ENCODE results near the gene METTL13. TPM values are rescaled to one million over a fixed set of nuclear protein-coding genes. Genes with fewer than 3 reads are reported as not detected.
A peak's percentile ranks its signal among the peaks of the same experiment; 100 is the strongest.

The METTL13 gene
- total RNA-seq, 4 donors from 2014 or later, result 14.1 to 30.4 (median 15.7) TPM

DNA sequence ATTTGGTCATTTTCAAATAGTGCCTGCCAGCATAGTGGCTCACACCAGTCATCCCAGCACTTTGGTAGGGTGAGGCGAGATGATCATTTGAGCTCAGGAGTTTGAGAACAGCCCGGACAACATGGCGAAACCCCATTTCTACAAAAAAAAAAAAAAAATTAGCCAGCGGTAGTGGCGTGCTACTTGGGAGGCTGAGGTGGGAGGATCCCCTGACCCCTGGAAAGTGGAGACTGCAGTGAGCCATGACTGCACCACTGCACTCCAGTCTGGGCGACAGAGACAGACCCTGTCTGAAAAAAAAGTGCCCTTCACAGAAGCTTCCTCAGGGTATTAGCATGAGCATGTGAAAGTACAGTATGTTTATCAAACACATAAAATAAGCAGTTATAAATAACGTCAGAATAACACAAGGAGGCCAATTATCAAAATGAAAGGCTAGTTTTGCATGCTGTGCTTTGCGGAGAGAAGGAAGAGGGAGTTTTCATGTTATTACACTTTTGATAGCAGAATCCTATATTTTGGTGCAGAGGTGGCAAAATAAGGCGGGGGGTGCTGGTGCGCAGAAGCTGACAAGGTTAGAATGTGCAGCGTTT is 781 bp upstream of the METTL13 start:
- Histone ChIP-seq H3K9me3 (no peaks in the 10 kb centered on the region), H3K27ac (peak overlapping the region; percentile 62 to 93 (median 92)), H3K27me3 (no peaks in the 10 kb centered on the region), H3K36me3 (peaks cover 0 to 22% of the 10 kb centered on the region in 2 donors), H3K4me3 (peak overlapping the region; percentile 40 to 80), H3K4me1 (peaks cover 0 to 48% (median 17%) of the 10 kb centered on the region in 3 donors)
- TF ChIP-seq POLR2AphosphoS5 (IDR thresholded peaks at IDR 0.05) (no peak), POLR2A (IDR thresholded peaks at IDR 0.05) (no peak), EP300 (IDR thresholded peaks at IDR 0.05) (no peak)
- TF ChIP-seq, protein P1, sequence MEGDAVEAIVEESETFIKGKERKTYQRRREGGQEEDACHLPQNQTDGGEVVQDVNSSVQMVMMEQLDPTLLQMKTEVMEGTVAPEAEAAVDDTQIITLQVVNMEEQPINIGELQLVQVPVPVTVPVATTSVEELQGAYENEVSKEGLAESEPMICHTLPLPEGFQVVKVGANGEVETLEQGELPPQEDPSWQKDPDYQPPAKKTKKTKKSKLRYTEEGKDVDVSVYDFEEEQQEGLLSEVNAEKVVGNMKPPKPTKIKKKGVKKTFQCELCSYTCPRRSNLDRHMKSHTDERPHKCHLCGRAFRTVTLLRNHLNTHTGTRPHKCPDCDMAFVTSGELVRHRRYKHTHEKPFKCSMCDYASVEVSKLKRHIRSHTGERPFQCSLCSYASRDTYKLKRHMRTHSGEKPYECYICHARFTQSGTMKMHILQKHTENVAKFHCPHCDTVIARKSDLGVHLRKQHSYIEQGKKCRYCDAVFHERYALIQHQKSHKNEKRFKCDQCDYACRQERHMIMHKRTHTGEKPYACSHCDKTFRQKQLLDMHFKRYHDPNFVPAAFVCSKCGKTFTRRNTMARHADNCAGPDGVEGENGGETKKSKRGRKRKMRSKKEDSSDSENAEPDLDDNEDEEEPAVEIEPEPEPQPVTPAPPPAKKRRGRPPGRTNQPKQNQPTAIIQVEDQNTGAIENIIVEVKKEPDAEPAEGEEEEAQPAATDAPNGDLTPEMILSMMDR (IDR thresholded peaks at IDR 0.05), result no peak
- WGBS, 2 donors (ENCODE audit: low coverage in 1 of 2), result 20 to 23% methylated on average over 8 to 9 of the region's 11 CpGs
- ATAC-seq, result no peak

DNA sequence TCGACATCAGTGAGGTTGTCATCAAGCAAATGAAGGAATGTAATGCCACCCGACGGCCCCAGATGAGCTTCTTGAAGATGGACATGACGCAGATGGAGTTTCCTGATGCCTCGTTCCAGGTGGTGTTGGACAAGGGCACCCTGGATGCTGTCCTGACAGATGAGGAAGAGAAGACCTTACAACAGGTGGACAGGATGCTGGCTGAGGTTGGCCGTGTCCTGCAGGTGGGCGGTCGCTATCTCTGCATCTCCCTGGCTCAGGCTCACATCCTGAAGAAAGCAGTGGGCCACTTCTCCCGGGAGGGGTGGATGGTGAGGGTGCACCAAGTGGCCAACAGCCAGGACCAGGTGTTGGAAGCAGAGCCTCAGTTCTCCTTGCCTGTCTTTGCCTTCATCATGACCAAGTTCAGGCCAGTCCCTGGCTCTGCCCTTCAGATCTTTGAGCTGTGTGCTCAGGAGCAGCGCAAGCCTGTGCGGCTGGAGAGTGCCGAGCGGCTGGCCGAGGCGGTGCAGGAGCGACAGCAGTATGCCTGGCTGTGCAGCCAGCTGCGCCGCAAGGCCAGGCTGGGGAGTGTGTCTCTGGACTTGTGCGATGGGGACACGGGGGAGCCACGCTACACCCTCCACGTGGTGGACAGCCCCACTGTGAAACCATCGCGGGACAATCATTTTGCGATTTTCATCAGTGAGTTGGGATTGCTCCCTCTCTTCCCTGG is 2.5 kb downstream of the METTL13 start:
- H3K4me1 ChIP-seq, result peaks cover 0 to 52% (median 20%) of the 10 kb centered on the region in 3 donors
- no peak overlapping the region for H3K4me3 ChIP-seq
- no peak overlapping the region for H3K27ac ChIP-seq
- no peak for ATAC-seq
- TF ChIP-seq POLR2AphosphoS5 (IDR thresholded peaks at IDR 0.05) (no peak), EP300 (IDR thresholded peaks at IDR 0.05) (no peak), POLR2A (IDR thresholded peaks at IDR 0.05) (no peak)
- TF ChIP-seq, protein P1 (IDR thresholded peaks at IDR 0.05), result no peak
- peaks cover 0 to 55% of the 10 kb centered on the region in 2 donors for H3K36me3 ChIP-seq
- 81 to 88% methylated on average over 4 to 8 of the region's 25 CpGs for WGBS, 2 donors (ENCODE audit: low coverage in 1 of 2)
- no peaks in the 10 kb centered on the region for H3K27me3 ChIP-seq
- H3K9me3 ChIP-seq, result no peaks in the 10 kb centered on the region

DNA sequence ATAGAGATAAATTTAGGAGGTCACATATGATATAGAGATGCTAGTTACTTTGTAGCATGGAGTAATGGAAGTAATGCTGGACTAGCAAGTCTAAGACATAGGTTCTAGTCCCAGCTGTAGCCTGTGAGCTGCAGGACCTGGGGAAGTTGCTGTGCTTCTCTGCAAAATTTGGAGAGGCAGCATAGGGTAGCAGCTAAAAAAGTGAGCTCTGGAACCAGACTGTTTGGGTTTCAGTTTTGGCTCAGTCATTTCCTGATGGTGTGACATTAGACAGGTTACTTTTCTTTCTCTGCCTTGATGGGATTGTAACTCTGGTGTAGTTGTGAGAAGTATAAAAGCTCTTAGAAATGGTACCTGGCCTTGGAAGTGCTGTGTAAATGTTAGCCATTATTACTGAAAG is 3.3 kb downstream of the METTL13 start:
- H3K27ac ChIP-seq, result no peak overlapping the region
- H3K36me3 ChIP-seq, result peaks cover 0 to 63% of the 10 kb centered on the region in 2 donors
- ATAC-seq, result no peak
- H3K4me3 ChIP-seq, result no peak overlapping the region
- no peaks in the 10 kb centered on the region for H3K27me3 ChIP-seq
- peaks cover 0 to 52% (median 20%) of the 10 kb centered on the region in 3 donors for H3K4me1 ChIP-seq
- H3K9me3 ChIP-seq, result no peaks in the 10 kb centered on the region
- TF ChIP-seq, protein P1 (IDR thresholded peaks at IDR 0.05), result no peak
- TF ChIP-seq EP300 (IDR thresholded peaks at IDR 0.05), result no peak
- TF ChIP-seq POLR2A (IDR thresholded peaks at IDR 0.05), result no peak
- TF ChIP-seq POLR2AphosphoS5 (IDR thresholded peaks at IDR 0.05), result no peak

DNA sequence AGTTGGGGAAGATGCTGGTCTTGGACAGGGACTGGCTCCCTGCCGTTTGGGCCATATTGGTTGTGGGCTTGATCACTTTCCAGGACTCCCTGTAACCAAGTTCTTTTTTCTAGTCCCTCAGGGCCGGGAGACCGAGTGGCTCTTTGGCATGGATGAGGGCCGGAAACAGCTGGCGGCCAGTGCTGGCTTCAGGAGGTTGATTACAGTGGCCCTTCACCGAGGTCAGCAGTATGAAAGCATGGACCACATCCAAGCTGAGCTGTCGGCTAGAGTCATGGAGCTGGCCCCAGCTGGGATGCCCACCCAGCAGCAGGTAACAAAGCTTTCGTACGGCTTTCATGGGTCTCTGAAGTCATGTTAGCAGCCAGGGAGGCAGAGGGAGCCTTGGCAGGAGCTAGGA is 4.3 kb downstream of the METTL13 start:
- no peaks in the 10 kb centered on the region for H3K9me3 ChIP-seq
- ATAC-seq, result no peak
- peaks cover 0 to 73% of the 10 kb centered on the region in 2 donors for H3K36me3 ChIP-seq
- H3K4me3 ChIP-seq, result no peak overlapping the region
- 71% methylated on average over 4 of the region's 9 CpGs; no CpG with 5 or more reads in 1 of the 2 donors for WGBS, 2 donors (ENCODE audit: low coverage in 1 of 2)
- no peaks in the 10 kb centered on the region for H3K27me3 ChIP-seq
- TF ChIP-seq POLR2A (IDR thresholded peaks at IDR 0.05), result no peak
- no peak for TF ChIP-seq POLR2AphosphoS5 (IDR thresholded peaks at IDR 0.05)
- TF ChIP-seq, protein P1 (IDR thresholded peaks at IDR 0.05), result no peak
- no peak for TF ChIP-seq EP300 (IDR thresholded peaks at IDR 0.05)
- peaks cover 0 to 45% (median 17%) of the 10 kb centered on the region in 3 donors for H3K4me1 ChIP-seq
- H3K27ac ChIP-seq, result no peak overlapping the region

DNA sequence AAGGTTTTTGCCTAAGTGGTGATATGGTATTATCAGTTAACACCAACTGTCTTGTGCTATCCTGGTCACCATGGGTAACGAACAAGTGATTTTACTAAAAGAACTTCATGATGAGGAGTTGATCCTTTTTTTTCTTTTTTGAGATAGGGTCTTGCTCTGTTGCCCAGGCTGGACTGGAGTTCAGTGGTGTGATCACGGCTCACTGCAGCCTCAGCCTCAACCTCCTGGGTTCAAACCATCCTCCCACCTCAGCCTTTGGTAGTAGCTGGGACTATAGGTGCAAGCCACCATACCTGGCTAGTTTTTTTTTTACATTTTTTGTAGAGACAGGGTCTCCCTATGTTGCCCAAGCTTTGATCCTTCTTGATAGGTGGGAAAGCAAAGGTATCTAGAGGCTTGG is 5.1 kb downstream of the METTL13 start:
- 95 to 100% methylated on average over 2 of the region's 2 CpGs for WGBS, 2 donors (ENCODE audit: low coverage in 1 of 2)
- Histone ChIP-seq H3K4me3 (no peak overlapping the region), H3K27me3 (no peaks in the 10 kb centered on the region), H3K36me3 (peaks cover 0 to 81% of the 10 kb centered on the region in 2 donors), H3K9me3 (no peaks in the 10 kb centered on the region), H3K27ac (no peak overlapping the region), H3K4me1 (peaks cover 0 to 44% (median 16%) of the 10 kb centered on the region in 3 donors)
- ATAC-seq, result no peak
- TF ChIP-seq POLR2AphosphoS5 (IDR thresholded peaks at IDR 0.05) (no peak), EP300 (IDR thresholded peaks at IDR 0.05) (no peak), POLR2A (IDR thresholded peaks at IDR 0.05) (no peak)
- TF ChIP-seq, protein P1 (IDR thresholded peaks at IDR 0.05), result no peak

Data from gastroesophageal sphincter (tissue), 4 donors.